DND-41 (cell line): ENCODE measurements around the gene PFDN1.

Experiments
- EZH2 ChIP-seq: IDR thresholded peaks from 3 replicates; pipeline ENCODE4 v1.6.1; 2012; ENCODE audit warnings: borderline replicate concordance, low read depth, mild to moderate bottlenecking, moderate library complexity, low read length, inconsistent platforms; ENCODE audit not compliant: severe bottlenecking
- TF ChIP-seq, protein P1 (sequence below): IDR thresholded peaks from 2 replicates; pipeline ENCODE4 v1.5.1; 2012; ENCODE audit warnings: borderline replicate concordance, low read length, moderate library complexity, mild to moderate bottlenecking; ENCODE audit not compliant: poor library complexity, severe bottlenecking; ENCODE audit errors: extremely low read depth

- TF ChIP-seq EZH2 = no peak
- TF ChIP-seq, protein P1, sequence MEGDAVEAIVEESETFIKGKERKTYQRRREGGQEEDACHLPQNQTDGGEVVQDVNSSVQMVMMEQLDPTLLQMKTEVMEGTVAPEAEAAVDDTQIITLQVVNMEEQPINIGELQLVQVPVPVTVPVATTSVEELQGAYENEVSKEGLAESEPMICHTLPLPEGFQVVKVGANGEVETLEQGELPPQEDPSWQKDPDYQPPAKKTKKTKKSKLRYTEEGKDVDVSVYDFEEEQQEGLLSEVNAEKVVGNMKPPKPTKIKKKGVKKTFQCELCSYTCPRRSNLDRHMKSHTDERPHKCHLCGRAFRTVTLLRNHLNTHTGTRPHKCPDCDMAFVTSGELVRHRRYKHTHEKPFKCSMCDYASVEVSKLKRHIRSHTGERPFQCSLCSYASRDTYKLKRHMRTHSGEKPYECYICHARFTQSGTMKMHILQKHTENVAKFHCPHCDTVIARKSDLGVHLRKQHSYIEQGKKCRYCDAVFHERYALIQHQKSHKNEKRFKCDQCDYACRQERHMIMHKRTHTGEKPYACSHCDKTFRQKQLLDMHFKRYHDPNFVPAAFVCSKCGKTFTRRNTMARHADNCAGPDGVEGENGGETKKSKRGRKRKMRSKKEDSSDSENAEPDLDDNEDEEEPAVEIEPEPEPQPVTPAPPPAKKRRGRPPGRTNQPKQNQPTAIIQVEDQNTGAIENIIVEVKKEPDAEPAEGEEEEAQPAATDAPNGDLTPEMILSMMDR = no peak
These were observed 43.0 kb upstream of the PFDN1 start for GRCh38 chr5:140345919-140346347.
